ENCODE data around the gene NKG7. TPM values are rescaled to one million over a fixed set of nuclear protein-coding genes. Genes with fewer than 3 reads are reported as not detected.
"Not testable (repeated sequence)": the region's sequence is repeated elsewhere in the genome, so short reads cannot be mapped to it uniquely, and the experiment has no call there.

The NKG7 gene, protein sequence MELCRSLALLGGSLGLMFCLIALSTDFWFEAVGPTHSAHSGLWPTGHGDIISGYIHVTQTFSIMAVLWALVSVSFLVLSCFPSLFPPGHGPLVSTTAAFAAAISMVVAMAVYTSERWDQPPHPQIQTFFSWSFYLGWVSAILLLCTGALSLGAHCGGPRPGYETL
- 0.99 TPM for total RNA-seq
- long read RNA-seq = 0 reads

DNA sequence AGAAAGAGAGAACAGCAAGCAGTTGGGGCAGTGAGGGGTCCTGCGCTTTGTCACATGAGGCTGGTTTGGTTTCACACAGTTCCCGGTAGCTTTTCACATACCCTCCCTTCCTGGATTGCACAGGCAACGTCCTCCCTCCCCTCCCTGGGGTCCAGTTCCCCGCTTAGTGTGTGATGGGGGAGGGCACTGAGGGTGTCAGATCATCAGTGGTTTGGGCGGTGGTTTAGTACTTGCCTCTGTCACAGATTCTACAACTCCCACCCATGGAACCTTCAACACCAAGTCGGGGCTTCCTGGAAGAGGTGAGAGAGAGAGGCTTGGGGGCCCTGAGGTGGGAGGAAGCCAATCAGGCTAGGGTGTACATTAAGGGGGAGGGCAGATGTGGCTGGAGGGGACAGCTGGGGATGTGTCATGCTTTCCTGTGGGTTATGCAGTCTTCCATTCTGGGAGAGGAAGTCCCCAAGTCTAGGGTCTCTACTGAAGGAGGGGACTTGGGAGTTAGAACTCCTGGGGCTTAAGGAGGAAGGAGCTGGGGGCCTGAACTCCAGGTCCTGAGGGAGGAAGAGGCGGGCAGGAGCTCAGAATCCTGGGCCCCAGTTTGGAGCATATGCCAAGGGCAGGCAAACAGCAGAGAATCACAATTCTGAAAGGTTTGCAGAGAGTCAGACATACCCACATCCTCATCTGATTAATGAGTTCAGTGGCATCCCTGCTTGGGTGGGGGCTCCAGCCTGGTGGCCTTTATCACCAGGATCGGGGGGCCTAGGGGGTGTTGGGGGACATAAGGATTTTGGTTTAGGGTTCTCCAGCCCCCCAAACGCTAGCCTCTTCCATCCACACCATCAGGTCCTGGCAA, at the start of gene NKG7:
TSS of gene NKG7 (minus strand) at position 6 of the 856 bp plus-strand sequence. CDS start 119 bp downstream, outside the sequence.
- DNase-seq (no peak), ATAC-seq (no peak)
- intact Hi-C loops (cut with micrococcal nuclease) = no loop called here

DNA sequence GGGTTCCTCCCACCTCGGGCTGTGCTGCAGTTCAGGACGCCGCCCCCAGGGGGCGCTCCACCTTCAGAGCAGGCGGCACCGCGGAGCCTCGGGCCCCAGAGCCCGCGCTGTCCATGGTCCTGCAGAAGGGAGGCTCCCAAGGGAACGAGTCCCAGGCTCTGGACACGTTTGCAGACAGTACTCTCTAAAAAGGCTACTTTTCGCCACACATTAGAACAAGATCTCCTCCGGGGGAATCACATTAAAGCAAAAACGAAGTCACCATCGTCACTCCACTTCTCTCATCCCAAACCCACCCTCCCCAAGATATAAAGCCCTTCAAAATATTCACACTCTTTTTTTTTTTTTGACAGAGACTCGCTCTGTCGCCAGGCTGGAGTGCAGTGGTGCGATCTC, 49.6 kb upstream of the NKG7 start:
- ATAC-seq (peak; percentile 85), DNase-seq (peak; percentile 90)
- intact Hi-C loops (cut with micrococcal nuclease) = no loop called here

DNA sequence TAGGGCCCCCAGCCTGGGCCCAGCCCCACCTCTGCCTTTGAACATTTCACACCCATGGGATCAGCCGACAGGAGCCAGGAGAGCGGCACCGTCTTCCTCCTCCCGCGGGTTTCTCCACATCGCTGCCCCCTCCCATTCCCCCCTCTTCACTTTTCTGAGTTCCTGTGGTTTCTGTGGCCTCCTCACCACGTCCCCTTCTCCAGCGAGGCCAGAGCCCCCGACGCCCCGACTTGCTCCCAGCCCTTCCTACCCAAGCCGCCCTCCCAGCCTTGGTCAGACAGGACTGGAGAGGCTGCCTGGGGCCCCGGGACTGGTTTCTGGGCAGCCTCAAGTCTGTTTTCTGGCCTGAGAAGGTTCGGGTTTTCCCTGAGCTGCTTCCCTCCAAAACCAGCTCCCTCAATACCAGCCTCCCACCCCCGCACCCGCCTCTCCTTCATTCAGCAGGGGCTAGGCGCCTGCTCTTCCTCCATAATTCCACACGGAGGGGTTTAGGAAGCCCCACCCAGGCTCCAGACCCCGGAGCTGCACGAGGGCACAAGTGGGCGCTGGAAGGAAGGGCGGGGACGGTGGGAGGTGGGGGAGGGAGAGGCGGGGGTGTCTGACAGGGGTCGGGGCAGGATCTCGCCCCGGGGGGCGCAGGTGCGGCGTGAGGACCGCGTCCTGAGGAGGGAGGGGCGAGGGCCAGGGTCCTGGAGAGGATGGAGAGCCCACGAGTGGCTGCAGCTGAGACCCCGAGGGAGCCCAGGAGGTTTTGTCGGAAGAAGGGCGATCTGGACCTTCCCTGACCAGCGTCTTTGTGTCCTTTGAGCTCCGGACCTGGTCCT, 49.0 kb upstream of the NKG7 start:
- DNase-seq = no peak
- intact Hi-C loops (cut with micrococcal nuclease) = no loop called here
- ATAC-seq = no peak

DNA sequence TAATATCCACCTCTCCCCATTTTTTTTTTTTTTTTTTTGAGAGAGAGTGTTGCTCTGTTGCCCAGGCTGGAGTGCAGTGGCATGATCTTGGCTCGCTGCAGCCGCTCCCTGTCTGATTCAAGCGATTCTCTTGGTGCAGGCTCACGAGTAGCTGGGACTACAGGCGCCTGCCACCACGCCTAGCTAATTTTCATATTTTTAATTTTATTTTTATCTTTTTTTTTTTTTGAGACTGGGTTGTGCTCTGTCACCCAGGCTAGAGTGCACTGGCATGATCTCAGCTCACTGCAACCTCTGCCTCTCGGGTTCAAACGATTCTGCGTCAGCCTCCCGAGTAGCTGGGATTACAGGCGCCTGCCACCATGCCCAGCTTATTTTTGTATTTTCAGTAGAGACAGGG, 48.1 kb upstream of the NKG7 start:
- not testable (repeated sequence) for ATAC-seq, DNase-seq

DNA sequence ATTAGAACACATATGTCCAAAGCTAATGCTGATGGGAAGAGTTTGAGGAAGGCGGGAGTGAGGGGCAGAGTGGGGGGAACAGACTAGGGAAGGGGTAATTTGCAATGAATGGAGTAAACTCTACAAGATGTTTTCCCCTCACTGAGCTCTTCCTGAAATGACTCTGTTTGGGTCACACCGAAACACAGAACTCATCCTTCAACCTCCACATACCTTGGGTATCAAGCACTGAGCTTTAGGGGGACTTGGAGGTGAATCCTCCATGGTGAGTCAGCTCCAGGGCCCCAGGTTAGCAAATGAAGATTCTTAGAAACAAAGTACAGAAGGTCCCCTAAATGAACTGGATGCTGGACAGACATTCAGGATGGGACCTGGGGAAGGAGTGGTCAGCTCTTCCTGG, 46.3 kb upstream of the NKG7 start:
- no peak for DNase-seq
- intact Hi-C loops (cut with micrococcal nuclease) = no loop called here
- no peak for ATAC-seq

More for the DNA sequence above, 48.1 kb upstream of the NKG7 start:
- intact Hi-C loops (cut with micrococcal nuclease) = not testable (repeated sequence)

DNA sequence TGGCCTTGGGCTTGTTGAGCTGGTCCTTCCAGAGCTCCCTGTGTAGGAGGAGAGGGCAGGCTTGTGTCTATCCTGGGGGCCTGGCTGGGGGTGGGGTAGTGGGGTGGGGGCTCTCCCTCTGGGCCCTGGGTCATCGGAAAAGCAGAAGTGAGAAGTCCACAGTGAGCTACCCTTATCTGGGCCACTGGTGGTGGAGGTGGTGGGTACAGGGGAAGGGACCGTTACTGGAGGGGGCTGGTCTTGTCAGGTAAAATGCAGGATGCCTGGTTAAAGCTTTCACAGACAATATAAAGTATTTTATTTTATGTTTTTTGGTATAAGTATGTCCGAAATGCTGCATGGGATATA, 45.3 kb upstream of the NKG7 start:
- ATAC-seq (no peak), DNase-seq (no peak)
- intact Hi-C loops (cut with micrococcal nuclease) = no loop called here

DNA sequence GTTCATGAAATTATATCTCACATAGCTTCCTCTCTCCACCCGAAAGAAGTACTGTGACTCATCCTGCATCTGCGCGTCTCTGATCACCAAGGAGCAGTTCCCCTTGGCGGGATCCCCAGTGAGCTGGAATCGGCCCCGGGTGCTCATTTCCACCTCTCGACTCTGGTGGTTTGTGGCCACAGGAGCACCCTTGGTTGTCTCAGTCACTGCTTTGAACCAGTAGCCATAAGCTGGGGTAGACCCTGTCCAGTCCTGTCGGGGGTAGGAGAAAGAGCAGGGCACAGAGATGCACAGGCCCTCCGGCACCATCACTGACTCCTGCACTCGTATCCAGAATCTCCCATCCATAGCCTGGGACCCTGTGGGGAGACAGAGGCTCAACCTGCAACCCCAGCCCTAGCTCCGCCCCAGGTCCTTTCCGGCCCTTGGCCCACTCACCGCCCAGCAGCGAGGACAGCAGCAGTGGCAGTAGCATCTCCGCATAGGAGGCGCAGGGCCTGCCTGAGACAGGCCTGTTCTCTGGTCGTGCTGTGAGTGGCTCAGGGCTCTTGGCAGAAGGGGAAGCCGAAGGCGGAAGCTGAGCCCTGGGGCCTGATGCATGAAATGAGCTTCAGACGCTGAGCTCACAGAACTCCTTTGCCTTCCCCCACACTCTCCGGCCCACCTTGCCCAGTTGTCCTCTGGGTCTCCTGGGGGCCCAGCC, 44.8 kb upstream of the NKG7 start, which contains the start of gene SIGLEC10:
TSS of gene SIGLEC10 (minus strand) at position 536 of the 703 bp plus-strand sequence. CDS start at position 475, 61 bp downstream.
- peak; percentile 61 for DNase-seq
- intact Hi-C loops (cut with micrococcal nuclease) = no loop called here
- peak; percentile 65 for ATAC-seq

DNA sequence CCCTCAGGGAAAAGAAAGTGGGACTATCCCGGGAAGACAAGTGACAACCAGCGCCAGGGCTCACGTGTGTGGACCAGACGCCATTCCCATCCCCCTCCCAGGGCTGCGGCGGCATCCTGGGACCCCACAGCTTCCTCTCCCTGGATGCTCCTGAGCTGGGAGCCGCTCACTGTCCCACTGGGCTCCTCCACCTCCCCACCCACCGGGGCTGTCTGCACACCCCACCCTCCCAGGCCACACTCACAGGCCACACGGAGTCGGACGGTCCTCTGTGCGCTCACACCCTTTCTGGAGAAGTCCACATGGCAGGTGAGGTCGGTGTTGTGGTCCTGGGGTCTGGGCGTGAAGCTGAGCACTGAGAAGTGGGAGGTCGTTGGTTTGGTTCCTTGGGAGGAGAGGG, 44.0 kb upstream of the NKG7 start:
- DNase-seq; ATAC-seq; intact Hi-C loops (cut with micrococcal nuclease): not testable (repeated sequence)

DNA sequence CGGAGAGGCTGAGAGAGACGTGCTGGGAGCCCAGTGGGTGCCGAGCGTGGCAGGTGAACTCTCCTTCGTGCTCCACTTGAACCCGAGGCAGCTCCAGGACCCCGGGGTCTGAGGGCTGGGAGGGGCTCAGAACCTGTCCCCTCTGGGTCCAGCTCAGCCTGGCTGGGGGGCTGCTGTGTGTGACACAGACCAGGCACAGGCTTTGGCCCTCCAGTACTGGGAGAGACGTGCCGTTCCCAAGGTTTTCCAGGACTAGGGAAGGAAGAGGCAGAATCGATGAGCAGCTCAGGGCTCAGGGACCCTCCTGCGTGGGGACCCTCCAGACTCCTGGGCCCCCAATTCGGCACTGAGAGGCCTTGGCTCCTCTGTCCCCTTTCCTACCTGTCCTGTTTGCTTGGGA, 42.7 kb upstream of the NKG7 start:
- intact Hi-C loops (cut with micrococcal nuclease) = no loop called here
- no peak for DNase-seq
- no peak for ATAC-seq

DNA sequence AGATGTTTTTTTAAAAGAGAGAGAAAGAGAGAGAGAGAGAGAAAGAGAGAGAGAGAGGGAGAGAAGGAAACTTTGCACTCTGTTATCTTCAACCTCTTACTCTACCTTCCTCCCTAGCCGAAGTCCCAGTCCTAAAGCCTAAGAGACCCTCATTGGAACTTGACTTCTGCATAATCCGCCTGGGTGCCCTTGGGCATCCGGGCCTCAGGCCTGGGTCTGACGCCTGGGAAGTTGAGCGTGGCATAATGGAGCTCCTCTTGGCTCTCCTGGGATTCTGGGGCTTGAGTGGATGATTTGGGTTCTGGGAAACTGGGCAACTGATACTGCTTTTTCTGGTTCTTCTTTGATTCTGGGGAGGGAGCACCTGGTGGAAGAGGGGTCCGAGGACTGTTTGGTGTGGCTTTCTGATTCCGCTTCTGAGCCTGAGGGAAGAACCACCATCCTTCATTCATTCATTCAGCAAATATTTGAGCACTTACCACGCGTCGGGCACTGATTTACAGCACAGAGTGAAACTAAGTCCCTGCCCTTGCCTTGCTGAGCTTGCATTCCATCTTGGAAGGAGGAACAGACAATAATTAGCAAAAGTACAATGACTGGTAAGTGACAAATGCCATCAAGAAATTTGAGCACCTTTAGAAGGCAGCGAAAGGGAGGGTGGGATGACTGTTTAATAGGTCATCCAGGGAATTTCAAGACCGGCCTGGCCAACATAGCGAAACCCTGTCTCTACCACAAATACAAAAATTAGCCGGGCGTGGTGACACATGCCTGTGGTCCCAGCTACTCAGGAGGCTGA, 38.7 kb upstream of the NKG7 start:
- DNase-seq = no peak
- intact Hi-C loops (cut with micrococcal nuclease) = no loop called here
- ATAC-seq = no peak

DNA sequence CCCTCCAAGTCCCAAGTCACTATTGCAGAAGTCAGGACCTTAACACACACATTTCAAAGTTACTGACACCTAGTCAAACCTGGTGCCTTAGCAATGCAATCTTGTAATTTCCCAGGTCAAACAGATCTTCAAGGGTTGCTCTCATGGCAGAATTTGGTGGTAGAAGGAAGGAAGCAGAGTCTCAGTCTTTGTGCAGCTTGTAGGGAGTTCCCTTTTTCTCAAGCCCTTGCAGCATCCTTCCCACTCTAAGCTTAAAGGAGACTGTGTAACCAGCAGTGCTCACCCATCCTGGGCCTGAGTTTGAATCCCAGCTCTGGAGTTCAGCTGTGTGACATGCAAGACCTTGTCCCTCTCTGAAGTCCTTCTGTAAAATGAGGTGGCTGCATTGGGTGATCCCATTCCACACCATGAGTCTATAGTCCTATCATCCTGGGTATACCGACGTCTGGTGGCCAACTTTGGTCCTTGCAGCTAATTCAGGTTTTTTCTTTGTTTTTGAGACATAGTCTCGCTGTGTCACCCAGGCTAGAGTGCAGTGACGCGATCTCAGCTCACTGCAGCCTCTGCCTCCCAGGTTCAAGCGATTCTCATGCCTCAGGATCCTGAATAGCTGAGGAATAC, 35.2 kb upstream of the NKG7 start:
- intact Hi-C loops (cut with micrococcal nuclease) = no loop called here
- no peak for DNase-seq
- ATAC-seq = no peak

DNA sequence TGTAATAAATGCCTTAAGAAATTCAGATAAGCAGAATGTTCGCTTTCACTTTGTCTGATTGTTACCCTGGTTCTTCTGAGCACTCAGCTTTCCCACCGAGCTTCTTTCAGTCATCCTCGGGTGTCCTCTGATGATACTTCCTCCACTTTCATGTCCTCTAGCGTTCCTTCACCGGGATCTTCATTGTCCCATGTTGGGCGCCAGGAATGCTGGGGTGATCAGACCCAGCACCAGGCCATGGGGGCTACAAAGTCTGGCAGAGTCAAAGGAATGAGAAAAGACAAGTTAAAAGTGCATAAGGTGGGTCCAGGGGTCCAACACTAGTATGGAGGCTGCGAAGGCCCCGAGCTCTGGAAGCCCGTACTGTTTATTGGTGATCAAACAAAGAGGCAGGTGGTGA, 29.7 kb upstream of the NKG7 start:
- DNase-seq = no peak
- intact Hi-C loops (cut with micrococcal nuclease) = no loop called here
- no peak for ATAC-seq

DNA sequence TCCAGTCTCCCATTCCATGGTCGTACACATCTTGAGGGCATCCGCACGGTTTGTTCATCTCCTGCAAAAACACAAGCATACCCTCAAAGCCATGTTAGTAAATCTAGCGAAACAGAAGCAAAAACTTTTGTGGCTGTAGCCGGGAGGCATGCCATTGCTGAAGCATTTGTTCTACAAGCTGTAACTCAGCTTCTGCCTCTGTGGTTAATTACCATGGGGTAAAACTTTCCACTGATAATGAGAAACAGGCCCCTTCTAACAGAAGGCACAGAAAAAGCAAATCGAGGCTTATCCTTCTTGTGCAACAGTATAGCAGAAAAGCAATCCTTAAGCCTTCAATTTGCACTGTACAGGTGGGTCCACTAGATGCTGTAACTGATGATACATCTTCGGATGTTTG, 27.5 kb upstream of the NKG7 start:
- DNase-seq; ATAC-seq; intact Hi-C loops (cut with micrococcal nuclease): not testable (repeated sequence)

DNA sequence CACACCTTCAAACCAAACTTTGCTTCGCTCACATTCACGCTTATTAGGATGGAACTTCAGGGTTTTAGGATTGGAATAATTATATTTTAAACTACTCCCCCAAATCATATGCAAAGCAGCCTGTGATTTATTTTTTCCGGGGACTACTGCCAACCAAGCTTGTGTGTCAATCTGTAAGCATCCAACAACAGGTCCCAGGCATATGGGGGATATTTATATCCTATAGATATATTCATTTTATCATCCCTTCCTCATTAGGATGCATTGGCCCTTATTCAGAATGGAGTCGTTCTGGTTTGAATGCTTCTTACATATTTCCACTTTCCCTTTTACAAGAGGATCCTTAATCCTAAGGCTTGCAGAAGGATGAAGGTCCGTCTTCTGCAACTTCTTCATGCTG, 26.8 kb upstream of the NKG7 start:
- DNase-seq (no peak), ATAC-seq (no peak)
- intact Hi-C loops (cut with micrococcal nuclease) = no loop called here

DNA sequence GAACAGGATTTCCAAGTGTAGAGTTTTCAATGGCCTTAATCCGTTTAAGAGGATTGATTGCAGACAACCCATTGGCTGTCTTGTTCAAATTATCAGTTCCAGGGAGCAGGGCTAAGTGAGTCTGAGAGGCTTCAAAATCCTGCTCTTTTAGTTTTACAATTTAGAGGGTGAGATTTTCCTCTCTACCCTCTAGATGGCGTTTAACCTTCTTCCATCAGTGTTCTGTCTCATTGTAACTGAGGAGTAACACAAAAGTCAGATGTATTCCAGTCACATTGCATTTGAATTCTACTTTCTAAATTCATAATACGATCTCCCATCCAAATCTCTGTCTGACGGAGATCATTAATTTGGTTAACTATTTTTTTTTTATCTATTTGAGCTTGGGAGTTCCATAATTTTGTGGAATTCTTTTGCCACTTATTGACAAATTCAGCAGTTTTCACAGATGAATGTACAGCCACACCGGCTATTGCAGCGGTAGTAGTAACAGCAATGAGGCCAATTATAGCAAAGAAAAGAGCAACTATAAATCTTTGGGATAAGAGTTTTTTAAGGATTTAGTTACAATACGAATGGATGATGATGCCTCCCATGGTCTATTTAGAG, 25.7 kb upstream of the NKG7 start:
- no peak for ATAC-seq
- intact Hi-C loops (cut with micrococcal nuclease) = no loop called here

DNA sequence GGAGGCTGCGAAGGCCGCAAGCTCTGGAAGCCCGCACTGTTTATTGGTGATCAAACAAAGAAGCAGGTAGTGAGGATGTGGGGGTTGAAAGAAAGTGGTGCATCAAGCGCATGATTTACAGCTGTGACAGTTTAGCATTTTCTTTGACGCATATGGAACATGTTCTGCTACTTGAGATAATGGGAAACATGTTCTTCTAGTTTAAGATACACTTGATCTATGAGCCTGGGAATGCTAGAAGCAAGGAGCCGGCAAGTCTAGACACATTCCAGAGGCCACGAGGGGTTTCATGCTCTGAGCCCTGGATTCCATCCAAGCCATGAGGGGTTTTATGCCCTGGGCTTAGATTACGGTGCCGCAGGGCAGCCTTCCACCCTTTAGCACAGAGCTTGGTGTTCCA, 25.0 kb upstream of the NKG7 start:
- DNase-seq; ATAC-seq; intact Hi-C loops (cut with micrococcal nuclease): not testable (repeated sequence)

More for the DNA sequence above, 25.7 kb upstream of the NKG7 start:
- no peak for DNase-seq

DNA sequence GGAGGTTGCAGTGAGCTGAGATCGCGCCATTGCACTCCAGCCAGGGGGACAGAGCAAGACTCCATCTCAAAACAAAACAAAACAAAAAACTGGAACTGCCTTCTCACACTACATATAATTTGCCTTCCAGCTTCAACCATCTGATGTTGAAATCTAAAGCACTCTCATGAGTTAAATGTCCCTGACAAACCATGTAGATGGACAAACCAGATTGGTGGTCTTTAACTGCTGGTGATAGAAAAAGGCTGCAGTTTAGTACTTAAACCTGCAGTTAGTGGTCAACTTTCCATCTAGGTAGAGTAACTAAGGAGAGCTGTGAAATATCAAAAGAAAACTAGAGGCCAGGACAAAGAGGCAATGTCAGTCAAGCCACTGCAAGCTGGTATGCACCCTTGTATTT, 23.7 kb upstream of the NKG7 start:
- intact Hi-C loops (cut with micrococcal nuclease) = no loop called here
- ATAC-seq (no peak), DNase-seq (no peak)

Data from left ventricle myocardium superior (tissue), 1 donor.